Mesendoderm (in vitro differentiated cells): Measurements from ENCODE around the gene TUBA4B.

Source experiments
- DNase-seq: peaks from one replicate; pipeline ENCODE4 v3.0.0; 2013
- H2AK5ac ChIP-seq: 2 replicates; pipeline ENCODE4 v1.6.1; 2013; ENCODE audit warnings: low read length, inconsistent platforms
- H2BK120ac ChIP-seq: 2 replicates; pipeline ENCODE4 v1.6.1; 2013; ENCODE audit warnings: low read depth, mild to moderate bottlenecking, low read length, moderate library complexity, mixed read lengths
- H2BK15ac ChIP-seq: replicated peaks from 2 replicates; pipeline ENCODE4 v1.6.1; 2013; ENCODE audit warnings: low read depth, mild to moderate bottlenecking, moderate library complexity
- H2BK5ac ChIP-seq: 2 replicates; pipeline ENCODE4 v1.6.1; 2013; ENCODE audit warnings: low read length, inconsistent platforms
- H3K18ac ChIP-seq: 2 replicates; pipeline ENCODE4 v1.6.1; 2013; ENCODE audit warnings: mild to moderate bottlenecking, low read length, mixed read lengths
- H3K23ac ChIP-seq: one replicate; pipeline ENCODE4 v1.6.1; 2013; ENCODE audit warnings: low read length
- H3K27ac ChIP-seq: 2 replicates; pipeline ENCODE4 v1.5.1; 2013; ENCODE audit warnings: low read depth, mild to moderate bottlenecking, inconsistent platforms, low read length, moderate library complexity
- H3K27me3 ChIP-seq: 2 replicates; pipeline ENCODE4 v1.6.1; 2013; ENCODE audit warnings: low read length, control low read depth, mild to moderate bottlenecking, inconsistent platforms; ENCODE audit not compliant: insufficient read depth, poor library complexity
- H3K36me3 ChIP-seq: 2 replicates; pipeline ENCODE4 v1.6.1; 2013; ENCODE audit warnings: low read length, inconsistent platforms; ENCODE audit not compliant: control insufficient read depth, insufficient read depth
- H3K4ac ChIP-seq: one replicate; pipeline ENCODE4 v1.6.1; 2013; ENCODE audit warnings: low read depth, mild to moderate bottlenecking, low read length, moderate library complexity
- H3K4me1 ChIP-seq: 2 replicates; pipeline ENCODE4 v1.6.1; 2013; ENCODE audit warnings: low read depth, low read length, inconsistent platforms; ENCODE audit not compliant: control insufficient read depth
- H3K4me2 ChIP-seq: 2 replicates; pipeline ENCODE4 v1.6.1; 2013; ENCODE audit warnings: low read length
- H3K4me3 ChIP-seq: 2 replicates; pipeline ENCODE4 v1.5.1; 2013; ENCODE audit warnings: mild to moderate bottlenecking, low read length
- H3K56ac ChIP-seq: one replicate; pipeline ENCODE4 v1.6.1; 2013; ENCODE audit warnings: low read length
- H3K79me1 ChIP-seq: 2 replicates; pipeline ENCODE4 v1.6.1; 2013; ENCODE audit warnings: low read length, inconsistent platforms
- H3K79me2 ChIP-seq: 2 replicates; pipeline ENCODE4 v1.6.1; 2013; ENCODE audit warnings: mild to moderate bottlenecking, low read length; ENCODE audit not compliant: control insufficient read depth, insufficient read depth
- H3K9ac ChIP-seq: 2 replicates; pipeline ENCODE4 v1.6.1; 2013; ENCODE audit warnings: low read length, inconsistent platforms
- H4K5ac ChIP-seq: one replicate; pipeline ENCODE4 v1.6.1; 2013; ENCODE audit warnings: low read length
- H4K8ac ChIP-seq: one replicate; pipeline ENCODE4 v1.6.1; 2013; ENCODE audit warnings: low read depth, mild to moderate bottlenecking, control low read depth, low read length, moderate library complexity
- WGBS: extraction: QIAGEN DNeasy Blood & Tissue Kit; methylation state at CpG from one replicate; pipeline ENCODE4 v1.1.7; 2013; ENCODE audit warnings: low lambda C conversion rate, missing lambda C conversion rate; ENCODE audit not compliant: insufficient coverage; ENCODE audit errors: extremely low coverage; 5-methylcytosine and 5-hydroxymethylcytosine counted together

TUBA4B gene

DNA sequence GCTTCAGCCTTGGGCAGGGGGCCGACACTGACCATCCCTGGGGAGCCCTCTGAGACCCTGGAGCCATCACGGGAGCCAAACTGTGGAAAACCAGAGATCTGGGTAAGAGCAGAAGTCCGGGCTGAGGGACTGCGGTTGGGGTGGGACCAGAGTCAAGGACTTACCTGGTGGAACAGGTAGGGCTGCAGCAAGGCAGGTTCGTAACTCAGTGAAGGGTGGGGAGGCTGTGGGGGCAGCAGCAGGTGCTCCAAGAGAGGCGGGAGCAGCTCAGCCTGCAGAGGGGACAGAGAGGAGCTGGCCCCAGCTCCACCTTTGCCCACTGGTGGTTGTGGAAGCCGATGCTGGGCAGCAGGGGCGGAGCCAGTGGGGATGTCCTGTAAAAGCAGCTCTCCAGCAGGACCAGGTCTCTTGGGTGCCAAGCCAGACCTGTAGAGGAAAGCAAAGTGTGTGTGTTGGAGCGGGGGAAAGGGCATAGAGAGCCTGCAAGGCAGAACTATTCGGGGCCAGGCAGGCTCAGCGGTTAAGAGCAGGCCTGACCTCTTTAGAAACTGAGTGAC, 49.4 kb downstream of the TUBA4B start:
- Histone ChIP-seq H3K4ac (no peak overlapping the region), H3K23ac (no peak overlapping the region), H4K5ac (no peak overlapping the region), H3K4me1 (no peaks in the 10 kb centered on the region), H3K79me1 (no peaks in the 10 kb centered on the region), H3K4me3 (no peak overlapping the region), H3K56ac (no peak overlapping the region), H2BK5ac (no peak overlapping the region), H3K27ac (no peak overlapping the region), H3K79me2 (no peaks in the 10 kb centered on the region), H2BK15ac (no peak overlapping the region), H3K4me2 (no peak overlapping the region), H2BK120ac (no peak overlapping the region), H3K18ac (no peak overlapping the region), H3K27me3 (no peaks in the 10 kb centered on the region), H3K36me3 (no peaks in the 10 kb centered on the region), H4K8ac (no peak overlapping the region), H3K9ac (no peak overlapping the region), H2AK5ac (no peak overlapping the region)
- DNase-seq: no peak
- WGBS: no CpG with 5 or more reads among the region's 11 CpGs

GRCh38 chr2:219304223-219304622, 51.2 kb downstream of the TUBA4B start:
- no peak overlapping the region for H3K4me2 ChIP-seq
- no peak overlapping the region for H2BK15ac ChIP-seq
- H3K23ac ChIP-seq: no peak overlapping the region
- no peak overlapping the region for H3K9ac ChIP-seq
- no peak overlapping the region for H2BK120ac ChIP-seq
- H3K4me3 ChIP-seq: no peak overlapping the region
- H4K8ac ChIP-seq: no peak overlapping the region
- no peaks in the 10 kb centered on the region for H3K36me3 ChIP-seq
- no peak overlapping the region for H3K27ac ChIP-seq
- no peaks in the 10 kb centered on the region for H3K79me1 ChIP-seq
- H3K4me1 ChIP-seq: no peaks in the 10 kb centered on the region
- H3K56ac ChIP-seq: no peak overlapping the region
- WGBS: no CpG with 5 or more reads among the region's 2 CpGs
- no peaks in the 10 kb centered on the region for H3K79me2 ChIP-seq
- no peak overlapping the region for H4K5ac ChIP-seq
- DNase-seq: no peak
- no peaks in the 10 kb centered on the region for H3K27me3 ChIP-seq
- no peak overlapping the region for H3K4ac ChIP-seq
- H3K18ac ChIP-seq: no peak overlapping the region
- no peak overlapping the region for H2BK5ac ChIP-seq
- H2AK5ac ChIP-seq: no peak overlapping the region

GRCh38 chr2:219306047-219306446, 53.0 kb downstream of the TUBA4B start:
- Histone ChIP-seq H3K56ac (no peak overlapping the region), H3K4me3 (no peak overlapping the region), H2BK120ac (no peak overlapping the region), H2AK5ac (no peak overlapping the region), H3K27me3 (no peaks in the 10 kb centered on the region), H3K23ac (no peak overlapping the region), H3K4me2 (no peak overlapping the region), H3K27ac (no peak overlapping the region), H2BK5ac (no peak overlapping the region), H3K79me2 (no peaks in the 10 kb centered on the region), H3K18ac (no peak overlapping the region), H3K9ac (no peak overlapping the region), H3K79me1 (no peaks in the 10 kb centered on the region), H4K8ac (no peak overlapping the region), H3K36me3 (no peaks in the 10 kb centered on the region), H4K5ac (no peak overlapping the region), H2BK15ac (no peak overlapping the region), H3K4ac (no peak overlapping the region), H3K4me1 (no peaks in the 10 kb centered on the region)
- DNase-seq: no peak
- 100% methylated on average over 1 of the region's 1 CpG for WGBS

DNA sequence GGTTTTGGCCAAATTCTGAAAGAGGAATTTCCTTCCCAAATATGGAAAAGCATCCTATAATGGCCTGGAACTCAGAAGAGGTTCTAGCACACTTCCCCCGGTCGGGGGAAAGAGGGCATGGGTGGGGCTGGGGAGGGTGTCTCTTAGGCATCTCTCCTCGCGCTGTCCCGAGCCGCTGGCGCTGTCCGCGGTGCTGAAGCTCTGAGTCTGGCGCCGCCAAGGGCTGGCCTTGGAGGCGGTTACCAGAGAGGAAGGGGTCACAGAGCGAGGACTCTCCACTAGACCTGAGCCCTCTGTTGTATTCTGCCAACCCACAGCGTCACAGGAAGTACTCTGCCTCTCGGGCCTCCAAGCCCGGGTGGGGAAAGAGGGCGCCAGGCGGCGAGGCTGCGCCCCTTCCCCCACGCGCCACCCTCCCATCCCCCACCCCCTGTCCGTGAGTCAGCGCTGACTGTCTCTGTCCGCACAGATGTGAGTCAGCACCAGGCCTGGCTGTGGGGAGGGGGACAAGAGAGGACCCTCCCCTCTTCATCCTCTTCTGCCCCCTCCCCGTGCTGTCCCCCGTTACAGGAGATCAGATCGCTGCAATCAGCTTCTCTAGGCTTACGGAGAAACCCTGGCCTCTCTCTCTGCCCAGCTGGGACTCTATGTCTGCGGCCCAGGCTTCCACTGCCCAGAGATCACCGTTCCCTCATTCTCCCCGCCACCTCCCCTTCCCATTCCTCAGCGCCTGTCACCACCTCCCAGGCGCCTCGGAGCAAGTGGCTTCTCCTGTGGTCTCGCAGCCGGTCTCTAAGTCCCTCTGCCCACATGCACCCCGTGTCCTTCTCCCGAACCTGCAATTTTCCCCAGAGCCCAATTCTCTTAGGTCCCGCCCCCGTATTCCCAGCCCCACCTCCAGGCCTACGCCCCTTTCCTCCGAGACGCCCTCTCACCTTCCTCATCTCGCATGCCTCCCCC, 55.4 kb downstream of the TUBA4B start:
- H3K79me1 ChIP-seq: no peaks in the 10 kb centered on the region
- H3K18ac ChIP-seq: no peak overlapping the region
- peak; percentile 89 for DNase-seq
- H3K56ac ChIP-seq: peak overlapping the region; percentile 15
- no peak overlapping the region for H3K23ac ChIP-seq
- no peak overlapping the region for H3K4me3 ChIP-seq
- H3K9ac ChIP-seq: no peak overlapping the region
- H4K5ac ChIP-seq: no peak overlapping the region
- no peaks in the 10 kb centered on the region for H3K4me1 ChIP-seq
- no peak overlapping the region for H3K4ac ChIP-seq
- WGBS: no CpG with 5 or more reads among the region's 45 CpGs
- H2BK5ac ChIP-seq: no peak overlapping the region
- no peak overlapping the region for H2BK120ac ChIP-seq
- no peak overlapping the region for H2BK15ac ChIP-seq
- H2AK5ac ChIP-seq: no peak overlapping the region
- no peak overlapping the region for H3K27ac ChIP-seq
- no peaks in the 10 kb centered on the region for H3K79me2 ChIP-seq
- no peaks in the 10 kb centered on the region for H3K27me3 ChIP-seq
- peak overlapping the region; percentile 75 for H3K4me2 ChIP-seq
- no peak overlapping the region for H4K8ac ChIP-seq
- H3K36me3 ChIP-seq: no peaks in the 10 kb centered on the region

GRCh38 chr2:219309278-219309677, 56.2 kb downstream of the TUBA4B start, which contains the start of gene PTPRN:
PTPRN (minus strand) TSS chr2:219309401; CDS start chr2:219309332, 69 bp downstream.
- WGBS: no CpG with 5 or more reads among the region's 37 CpGs

More at GRCh38 chr2:219309278-219309677, 56.2 kb downstream of the TUBA4B start, which contains the start of gene PTPRN:
- H3K56ac ChIP-seq: peak within 1 kb of the TSS; percentile 15
- H2BK120ac ChIP-seq: no peak within 1 kb of the TSS
- H4K5ac ChIP-seq: no peak within 1 kb of the TSS
- H3K4me1 ChIP-seq: no peaks in the 10 kb centered on the region
- H3K23ac ChIP-seq: no peak within 1 kb of the TSS
- no peak within 1 kb of the TSS for H3K4me3 ChIP-seq
- peak within 1 kb of the TSS; percentile 75 for H3K4me2 ChIP-seq
- H3K27me3 ChIP-seq: no peaks in the 10 kb centered on the region
- no peaks in the 10 kb centered on the region for H3K79me1 ChIP-seq
- DNase-seq: peak; percentile 87
- H3K18ac ChIP-seq: no peak within 1 kb of the TSS
- no peak within 1 kb of the TSS for H3K27ac ChIP-seq
- H2AK5ac ChIP-seq: no peak within 1 kb of the TSS
- H3K79me2 ChIP-seq: no peaks in the 10 kb centered on the region
- no peak within 1 kb of the TSS for H3K9ac ChIP-seq
- H2BK5ac ChIP-seq: no peak within 1 kb of the TSS
- H4K8ac ChIP-seq: no peak within 1 kb of the TSS
- H3K36me3 ChIP-seq: no peaks in the 10 kb centered on the region
- no peak within 1 kb of the TSS for H3K4ac ChIP-seq
- no peak within 1 kb of the TSS for H2BK15ac ChIP-seq
